Fibroblast of villous mesenchyme (primary cell): ENCODE measurements around the gene MRPL19. TPM values are rescaled to one million over a fixed set of nuclear protein-coding genes. Genes with fewer than 3 reads are reported as not detected.

ENCODE experiments used
- DNase-seq: peaks from one replicate; pipeline ENCODE4 v3.0.0-alpha.2; 2010; ENCODE audit warnings: low read depth
- H3K4me3 ChIP-seq: 2 replicates; pipeline ENCODE4 v1.5.1; 2011; ENCODE audit warnings: low read depth, mild to moderate bottlenecking, low read length
- CTCF ChIP-seq: IDR thresholded peaks from 2 replicates; pipeline ENCODE4 v1.5.1; 2012; ENCODE audit warnings: low read depth, mild to moderate bottlenecking, low read length; ENCODE audit not compliant: insufficient read depth
- total RNA-seq: library from RNA; depleted of rRNA; stranded (reverse); fragments of >200 nt; gene quantifications from 2 replicates; pipeline ENCODE4 v1.2.3, GENCODE V29; 2012

MRPL19 gene
- total RNA-seq, 1 donor, result 45.3 TPM

DNA sequence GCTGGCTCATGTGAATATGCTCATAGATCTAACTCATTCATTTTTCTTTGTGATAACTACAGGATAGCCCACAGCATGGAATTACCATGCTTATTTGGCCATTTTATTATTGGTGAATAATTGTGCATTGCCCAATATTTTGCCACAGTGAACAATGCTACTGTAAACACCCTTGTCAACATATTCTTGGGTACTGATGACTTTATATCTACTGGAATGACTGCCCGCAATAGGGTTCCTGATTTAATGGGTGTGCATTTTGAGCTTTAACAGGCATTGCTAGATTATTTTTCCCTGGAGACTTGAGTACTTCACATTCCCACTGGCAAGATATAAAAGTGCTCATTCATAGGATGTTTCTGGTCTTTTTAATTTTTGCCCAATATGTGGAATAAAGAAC, 43.1 kb upstream of the MRPL19 start:
- DNase-seq, result no peak
- TF ChIP-seq CTCF, result no peak
- H3K4me3 ChIP-seq, result no peak overlapping the region

GRCh38 chr2:75604484-75604883, 42.1 kb upstream of the MRPL19 start:
- DNase-seq, result no peak
- no peak for TF ChIP-seq CTCF
- H3K4me3 ChIP-seq, result no peak overlapping the region

DNA sequence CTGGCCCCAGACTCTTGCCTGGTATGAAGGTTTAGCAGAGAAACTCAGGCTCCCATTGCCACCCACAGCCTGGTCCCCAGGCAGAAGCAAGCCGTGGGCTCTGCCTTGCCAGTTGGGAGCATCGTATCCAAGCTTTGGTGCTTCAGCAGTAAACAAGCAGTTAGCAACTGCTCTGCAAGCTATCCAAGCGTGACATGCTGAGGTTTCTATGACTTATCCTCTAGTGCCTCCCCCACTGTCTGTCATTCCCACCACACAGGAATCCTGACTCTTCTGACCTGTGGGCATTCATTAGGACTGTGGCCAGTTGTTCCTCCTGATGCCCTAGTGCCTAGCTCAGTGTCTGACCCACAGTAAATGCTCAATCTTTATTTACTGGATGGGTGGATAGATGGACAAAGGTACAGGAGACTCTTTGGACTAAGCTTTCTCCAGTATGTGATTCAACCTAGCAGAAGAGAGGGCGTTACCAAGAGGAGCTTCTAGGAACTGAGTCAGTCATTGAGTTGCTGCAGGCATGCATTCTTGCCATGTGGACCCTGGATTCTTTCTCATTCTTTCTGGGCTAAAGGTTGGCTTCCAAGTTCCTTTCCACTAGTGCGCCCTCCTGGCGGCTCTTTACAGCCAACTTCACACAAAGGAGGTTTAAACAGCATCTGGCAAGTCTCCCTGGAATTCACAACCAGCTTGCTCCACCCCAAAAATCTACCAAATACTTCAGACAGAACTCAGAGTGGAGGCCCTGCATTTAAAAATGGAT, 40.6 kb upstream of the MRPL19 start:
- no peak for TF ChIP-seq CTCF
- DNase-seq, result peak; percentile 61
- H3K4me3 ChIP-seq, result no peak overlapping the region

DNA sequence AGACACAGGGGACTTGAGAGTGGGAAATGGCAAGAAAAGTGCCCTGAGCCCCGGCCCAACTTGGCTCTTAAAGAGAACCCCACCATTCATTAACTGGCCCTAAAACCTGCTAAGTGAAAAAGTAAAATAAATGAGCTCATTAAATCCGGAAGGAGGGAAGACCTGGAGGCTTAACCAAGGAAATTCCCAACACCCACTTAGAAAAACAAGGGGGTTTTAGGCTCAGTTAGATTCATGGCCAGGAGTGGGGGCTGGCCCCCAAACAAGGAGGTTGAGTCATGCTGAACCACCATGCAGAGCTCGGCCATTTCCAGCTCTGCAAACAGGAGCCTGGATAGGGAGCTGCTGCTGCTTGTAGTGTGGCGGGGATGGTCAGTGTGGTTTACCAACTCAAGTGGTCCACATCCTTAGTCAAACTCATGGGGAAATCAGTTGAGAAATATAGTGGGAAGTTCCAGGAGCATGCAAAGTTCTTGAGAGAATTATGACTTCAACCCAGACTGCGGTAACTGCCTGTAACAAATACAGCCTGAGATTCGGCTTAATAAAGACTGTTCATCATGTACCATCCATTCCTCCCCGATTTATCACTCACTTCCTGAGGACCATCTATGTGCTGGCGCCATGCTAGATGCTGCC, 39.7 kb upstream of the MRPL19 start:
- no peak for TF ChIP-seq CTCF
- H3K4me3 ChIP-seq, result no peak overlapping the region
- DNase-seq, result no peak

DNA sequence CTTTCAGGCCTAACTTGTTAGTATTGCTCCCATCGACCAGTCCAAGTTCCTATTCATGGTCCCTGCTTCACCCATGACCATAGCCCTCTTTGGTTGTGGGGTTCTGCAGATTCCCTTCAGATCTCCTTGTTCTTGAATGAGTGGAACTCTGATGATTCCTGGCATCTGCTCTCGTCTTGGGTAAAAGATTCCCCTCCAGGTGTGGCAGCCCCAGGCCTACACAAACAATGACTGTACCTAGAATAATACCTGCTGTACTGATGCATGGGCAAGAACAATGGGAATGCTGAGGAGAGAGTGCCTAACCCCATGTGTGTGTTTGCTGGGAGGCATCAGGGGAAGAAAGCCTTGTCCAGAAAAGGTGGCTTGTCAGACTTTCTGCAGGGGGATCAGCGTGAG, 39.2 kb upstream of the MRPL19 start:
- TF ChIP-seq CTCF, result no peak
- DNase-seq, result no peak

GRCh38 chr2:75607988-75608683, 38.4 kb upstream of the MRPL19 start:
- DNase-seq, result no peak
- no peak for TF ChIP-seq CTCF
- H3K4me3 ChIP-seq, result no peak overlapping the region

More for the DNA sequence above, 39.2 kb upstream of the MRPL19 start:
- no peak overlapping the region for H3K4me3 ChIP-seq
